HepG2 (cell line): ENCODE data around the gene ALPK3. TPM values are rescaled to one million over a fixed set of nuclear protein-coding genes. Genes with fewer than 3 reads are reported as not detected.

Experiments used
- CBFB ChIP-seq: sonication (generic); formaldehyde crosslinking; IDR thresholded peaks from 2 replicates; pipeline ENCODE4 v1.4.0; 2020; ENCODE audit warnings: missing genetic modification reagents
- DR1 ChIP-seq: sonication (generic); formaldehyde crosslinking; IDR thresholded peaks from 2 replicates; pipeline ENCODE4 v1.8.0; 2021; ENCODE audit warnings: mild to moderate bottlenecking, missing genetic modification reagents, inconsistent platforms
- ESRRA ChIP-seq: sonication (generic); formaldehyde crosslinking; IDR thresholded peaks from 2 replicates; pipeline ENCODE4 v1.5.1; 2020; ENCODE audit warnings: mild to moderate bottlenecking, low read depth, missing genetic modification reagents
- KLF13 ChIP-seq: sonication (generic); formaldehyde crosslinking; IDR thresholded peaks from 2 replicates; pipeline ENCODE4 v1.4.0; 2020; ENCODE audit warnings: mild to moderate bottlenecking, missing genetic modification reagents
- MAFF ChIP-seq: IDR thresholded peaks from 2 replicates; pipeline ENCODE4 v1.6.1; 2011; ENCODE audit warnings: low read depth, low read length, improper control_type of control experiment
- MXI1 ChIP-seq: IDR thresholded peaks from 3 replicates; pipeline ENCODE4 v1.6.1; 2012; ENCODE audit warnings: low read depth, low read length, inconsistent platforms, borderline replicate concordance
- NFE2L1 ChIP-seq: sonication (generic); formaldehyde crosslinking; IDR thresholded peaks from 2 replicates; pipeline ENCODE4 v1.4.0; 2020; ENCODE audit warnings: missing genetic modification reagents, mild to moderate bottlenecking, borderline replicate concordance
- RXRB ChIP-seq: IDR thresholded peaks from 2 replicates; pipeline ENCODE4 v1.6.1; 2016; ENCODE audit warnings: borderline replicate concordance, missing genetic modification reagents, missing compliant biosample characterization
- THAP11 ChIP-seq: IDR thresholded peaks from 2 replicates; pipeline ENCODE4 v1.6.1; 2016; ENCODE audit warnings: missing biosample characterization, missing genetic modification reagents
- THAP9 ChIP-seq: sonication (generic); formaldehyde crosslinking; IDR thresholded peaks from 2 replicates; pipeline ENCODE4; 2020; ENCODE audit warnings: missing genetic modification reagents, mild to moderate bottlenecking, borderline replicate concordance
- USF2 ChIP-seq, 2 experiments: sonication (generic) in 1 of 2; formaldehyde crosslinking in 1 of 2; IDR thresholded peaks; 2 replicates each; pipeline versions ENCODE4 v1.5.1 to v1.6.1; 2011 to 2020; ENCODE audit warnings: borderline replicate concordance in 1 of 2, low read depth in 1 of 2, low read length in 1 of 2, mild to moderate bottlenecking in 1 of 2, missing genetic modification reagents in 1 of 2, moderate library complexity in 1 of 2
- ZMAT3 ChIP-seq: sonication (generic); formaldehyde crosslinking; conservative IDR thresholded peaks from 2 replicates; pipeline ENCODE4 v1.7.0; 2021; ENCODE audit warnings: missing genetic modification reagents
- ZNF138 ChIP-seq: sonication (generic); formaldehyde crosslinking; IDR thresholded peaks from 2 replicates; pipeline ENCODE4 v1.5.0; 2020; ENCODE audit warnings: mild to moderate bottlenecking, low read depth, missing genetic modification reagents
- ZNF256 ChIP-seq: sonication (generic); formaldehyde crosslinking; conservative IDR thresholded peaks from 2 replicates; pipeline ENCODE4 v1.4.0; 2020; ENCODE audit warnings: missing genetic modification reagents
- ZNF513 ChIP-seq: sonication (generic); formaldehyde crosslinking; conservative IDR thresholded peaks from 2 replicates; pipeline ENCODE4 v1.5.0; 2020; ENCODE audit warnings: missing genetic modification reagents
- polyA plus RNA-seq, 8 experiments: library from polyadenylated mRNA; depleted of rRNA in 3 of 8; stranded (reverse) in 7 of 8; unstranded in 1 of 8; fragments of >200 nt; fragmentation: Illumina TruSeq in 4 of 8; extraction: Trizol in 4 of 8; gene quantifications; 2 replicates each; pipeline versions ENCODE4 v1.2.1 to v1.2.3, GENCODE V29; 2011 to 2016; ENCODE audit warnings: low read depth in 4 of 8, missing spikeins in 1 of 8, mixed read lengths in 1 of 8; ENCODE audit not compliant: insufficient read depth in 1 of 8
- total RNA-seq, 5 experiments: library from RNA; depleted of rRNA; stranded (reverse); fragments of >200 nt; fragmentation: Illumina TruSeq; extraction: Trizol; gene quantifications; 2 replicates each; pipeline ENCODE4 v1.2.3, GENCODE V29; 2016; ENCODE audit warnings: low read depth in 1 of 5
- TF ChIP-seq, protein P1 (sequence below): IDR thresholded peaks from 2 replicates; pipeline ENCODE4 v1.4.0; 2020; ENCODE audit warnings: mild to moderate bottlenecking, missing genetic modification reagents

The ALPK3 gene
- total and polyA plus RNA-seq, 2 of the 13 experiments (the other 11 are each of a cell fraction or from before 2014, with no cell fraction given): 0.04 to 0.42 TPM

GRCh38 chr15:84886211-84886983 is 69.2 kb downstream of the ALPK3 start (continued):
- TF ChIP-seq NFE2L1 (no peak), MAFF (peak; percentile 49; the same call in 1 of the 2 replicates), CBFB (CRISPR knock-in tag) (peak; percentile 62; the same call in 1 of the 2 replicates), ZMAT3 (CRISPR knock-in tag) (no peak), ZNF513 (CRISPR knock-in tag) (no peak), ESRRA (CRISPR knock-in tag) (peak; percentile 57; the same call in 1 of the 2 replicates), RXRB (CRISPR knock-in tag) (peak; percentile 34; the same call in 1 of the 2 replicates), ZNF256 (CRISPR knock-in tag) (no peak), USF2 (IDR thresholded peaks at IDR 0.05; ENCODE audit: low read depth, low read length) (no peak), USF2 (CRISPR knock-in tag; IDR thresholded peaks at IDR 0.05; ENCODE audit: borderline replicate concordance) (no peak), THAP9 (CRISPR knock-in tag) (peak; percentile 51; the same call in 1 of the 2 replicates), THAP11 (CRISPR knock-in tag) (no peak), MXI1 (peak; percentile 30; the same call in 1 of the 3 replicates), ZNF138 (CRISPR knock-in tag) (no peak), DR1 (CRISPR knock-in tag) (no peak), KLF13 (CRISPR knock-in tag) (no peak)
- TF ChIP-seq, protein P1, sequence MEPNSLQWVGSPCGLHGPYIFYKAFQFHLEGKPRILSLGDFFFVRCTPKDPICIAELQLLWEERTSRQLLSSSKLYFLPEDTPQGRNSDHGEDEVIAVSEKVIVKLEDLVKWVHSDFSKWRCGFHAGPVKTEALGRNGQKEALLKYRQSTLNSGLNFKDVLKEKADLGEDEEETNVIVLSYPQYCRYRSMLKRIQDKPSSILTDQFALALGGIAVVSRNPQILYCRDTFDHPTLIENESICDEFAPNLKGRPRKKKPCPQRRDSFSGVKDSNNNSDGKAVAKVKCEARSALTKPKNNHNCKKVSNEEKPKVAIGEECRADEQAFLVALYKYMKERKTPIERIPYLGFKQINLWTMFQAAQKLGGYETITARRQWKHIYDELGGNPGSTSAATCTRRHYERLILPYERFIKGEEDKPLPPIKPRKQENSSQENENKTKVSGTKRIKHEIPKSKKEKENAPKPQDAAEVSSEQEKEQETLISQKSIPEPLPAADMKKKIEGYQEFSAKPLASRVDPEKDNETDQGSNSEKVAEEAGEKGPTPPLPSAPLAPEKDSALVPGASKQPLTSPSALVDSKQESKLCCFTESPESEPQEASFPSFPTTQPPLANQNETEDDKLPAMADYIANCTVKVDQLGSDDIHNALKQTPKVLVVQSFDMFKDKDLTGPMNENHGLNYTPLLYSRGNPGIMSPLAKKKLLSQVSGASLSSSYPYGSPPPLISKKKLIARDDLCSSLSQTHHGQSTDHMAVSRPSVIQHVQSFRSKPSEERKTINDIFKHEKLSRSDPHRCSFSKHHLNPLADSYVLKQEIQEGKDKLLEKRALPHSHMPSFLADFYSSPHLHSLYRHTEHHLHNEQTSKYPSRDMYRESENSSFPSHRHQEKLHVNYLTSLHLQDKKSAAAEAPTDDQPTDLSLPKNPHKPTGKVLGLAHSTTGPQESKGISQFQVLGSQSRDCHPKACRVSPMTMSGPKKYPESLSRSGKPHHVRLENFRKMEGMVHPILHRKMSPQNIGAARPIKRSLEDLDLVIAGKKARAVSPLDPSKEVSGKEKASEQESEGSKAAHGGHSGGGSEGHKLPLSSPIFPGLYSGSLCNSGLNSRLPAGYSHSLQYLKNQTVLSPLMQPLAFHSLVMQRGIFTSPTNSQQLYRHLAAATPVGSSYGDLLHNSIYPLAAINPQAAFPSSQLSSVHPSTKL (CRISPR knock-in tag): peak; percentile 76
